Adrenal gland (tissue), 5 donors: ENCODE measurements around the gene CAMK2G.

ENCODE experiments used
- POLR2A ChIP-seq, 2 donors: fragments of 450-650 bp; IDR thresholded peaks; one replicate each; pipeline ENCODE4 v1.6.1; 2017; ENCODE audit warnings: antibody characterized with exemption in 2 of 2, mild to moderate bottlenecking in 2 of 2, moderate library complexity in 1 of 2
- TF ChIP-seq, protein P1 (sequence below), 6 experiments: fragments of 450-650 bp in 4 of 6; fragments of 200-600 bp in 2 of 6; sonication (generic) in 1 of 6; IDR thresholded peaks; 1 replicate in 5 of 6; 2 replicates in 1 of 6; pipeline versions ENCODE4 v1.5.1 to v1.8.0; 2016 to 2021; ENCODE audit warnings: antibody characterized with exemption in 6 of 6, mild to moderate bottlenecking in 2 of 6, moderate library complexity in 1 of 6
- donor health status: DM: no; HTN: no; CAD: no.

DNA sequence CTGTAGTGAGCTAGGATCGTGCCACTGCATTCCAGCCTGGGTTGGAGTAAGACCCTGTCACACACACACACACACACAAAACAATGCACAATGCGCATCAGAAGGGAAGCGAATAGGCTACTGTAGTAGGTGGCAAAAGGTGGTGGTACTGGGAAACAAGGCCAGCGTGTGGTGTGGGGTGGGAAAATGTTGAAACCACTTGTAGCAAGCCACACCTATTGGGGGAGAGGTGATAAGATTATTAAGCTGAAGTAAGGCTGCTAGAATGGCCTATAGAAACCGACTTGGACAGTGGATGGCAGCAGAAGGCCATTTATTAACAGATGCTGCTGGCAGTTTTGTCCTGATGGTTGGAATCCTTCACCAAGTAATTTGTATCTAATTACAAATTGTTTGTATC, 99.7 kb downstream of the CAMK2G start:
- TF ChIP-seq POLR2A (IDR thresholded peaks at IDR 0.05), result no peak
- TF ChIP-seq, protein P1, sequence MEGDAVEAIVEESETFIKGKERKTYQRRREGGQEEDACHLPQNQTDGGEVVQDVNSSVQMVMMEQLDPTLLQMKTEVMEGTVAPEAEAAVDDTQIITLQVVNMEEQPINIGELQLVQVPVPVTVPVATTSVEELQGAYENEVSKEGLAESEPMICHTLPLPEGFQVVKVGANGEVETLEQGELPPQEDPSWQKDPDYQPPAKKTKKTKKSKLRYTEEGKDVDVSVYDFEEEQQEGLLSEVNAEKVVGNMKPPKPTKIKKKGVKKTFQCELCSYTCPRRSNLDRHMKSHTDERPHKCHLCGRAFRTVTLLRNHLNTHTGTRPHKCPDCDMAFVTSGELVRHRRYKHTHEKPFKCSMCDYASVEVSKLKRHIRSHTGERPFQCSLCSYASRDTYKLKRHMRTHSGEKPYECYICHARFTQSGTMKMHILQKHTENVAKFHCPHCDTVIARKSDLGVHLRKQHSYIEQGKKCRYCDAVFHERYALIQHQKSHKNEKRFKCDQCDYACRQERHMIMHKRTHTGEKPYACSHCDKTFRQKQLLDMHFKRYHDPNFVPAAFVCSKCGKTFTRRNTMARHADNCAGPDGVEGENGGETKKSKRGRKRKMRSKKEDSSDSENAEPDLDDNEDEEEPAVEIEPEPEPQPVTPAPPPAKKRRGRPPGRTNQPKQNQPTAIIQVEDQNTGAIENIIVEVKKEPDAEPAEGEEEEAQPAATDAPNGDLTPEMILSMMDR (IDR thresholded peaks at IDR 0.05), result no peak
